Stimulated activated CD8-positive, alpha-beta memory T cell treated with anti-CD3 and anti-CD28 coated beads, Interleukin-15, amount 100 ng/mL, for 1 hour (primary cell): ENCODE measurements around the gene MIDN.

ENCODE experiments used
- DNase-seq: peaks from one replicate; pipeline ENCODE4 v3.0.0-alpha.2; 2020; ENCODE audit warnings: low read depth

The MIDN gene

DNA sequence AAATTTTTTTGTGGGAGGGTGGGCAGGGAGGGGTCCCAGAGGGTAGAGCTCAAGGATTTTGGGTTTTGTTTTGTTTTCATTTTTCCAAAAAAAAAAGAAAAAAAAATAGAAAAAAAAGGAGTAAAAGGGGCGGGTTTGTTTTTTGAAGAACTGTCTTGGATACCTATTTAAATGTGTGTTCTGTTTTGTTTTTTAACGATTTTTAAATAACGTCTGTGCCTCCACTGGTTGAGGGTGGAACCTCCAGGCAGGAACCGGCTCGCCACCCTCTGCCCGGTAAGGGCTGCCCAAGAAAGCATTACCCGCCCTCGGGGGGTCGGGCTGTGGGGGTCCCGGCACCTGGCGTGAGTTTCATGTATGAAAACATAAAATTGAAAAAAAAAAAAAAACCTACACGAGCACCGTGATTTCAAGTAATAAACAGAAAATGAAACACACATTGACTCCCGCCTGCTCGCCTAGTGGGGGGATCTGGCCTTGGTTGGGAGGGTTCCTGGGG lies 10.4 kb downstream of the MIDN start:
- no peak for DNase-seq

DNA sequence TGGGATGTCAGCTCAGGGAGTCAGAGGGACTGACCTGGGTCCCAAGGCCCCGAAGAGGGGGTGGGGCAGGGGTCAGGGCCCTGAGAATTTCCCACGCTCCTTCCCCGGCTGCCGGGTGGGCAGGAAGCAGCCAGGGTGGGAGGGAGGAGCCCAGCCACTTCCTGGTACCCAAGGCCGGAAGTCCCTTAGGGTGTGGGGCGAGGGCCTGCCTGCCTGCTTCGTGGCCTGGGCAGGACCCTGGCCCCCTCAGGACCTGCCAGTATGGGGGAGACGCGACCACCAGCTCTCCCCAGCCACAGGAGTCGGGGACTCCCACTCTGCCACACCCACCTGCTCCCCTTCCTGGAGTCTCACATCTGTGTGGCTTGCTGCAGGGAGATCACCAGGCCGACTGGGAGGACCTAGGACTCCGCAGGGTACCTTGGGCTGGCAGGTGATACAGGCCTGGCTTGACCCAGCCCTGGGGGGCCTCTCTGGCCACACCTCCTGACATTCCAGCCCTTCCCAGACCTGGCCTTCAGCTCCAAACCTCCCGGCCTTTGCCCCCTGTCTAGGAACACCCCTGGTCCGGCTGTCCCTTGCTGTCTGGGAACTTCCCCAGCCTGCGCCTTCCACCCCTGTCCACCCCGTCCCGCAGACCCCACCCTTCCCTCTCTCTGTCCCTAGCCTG lies 11.0 kb downstream of the MIDN start:
- DNase-seq, result no peak

- no peak for DNase-seq
Measured at GRCh38 chr19:1259876-1260748, 11.7 kb downstream of the MIDN start.

GRCh38 chr19:1260749-1261537 lies 12.6 kb downstream of the MIDN start:
- peak; percentile 90 for DNase-seq

GRCh38 chr19:1261538-1261797 lies 13.1 kb downstream of the MIDN start:
- no peak for DNase-seq

DNA sequence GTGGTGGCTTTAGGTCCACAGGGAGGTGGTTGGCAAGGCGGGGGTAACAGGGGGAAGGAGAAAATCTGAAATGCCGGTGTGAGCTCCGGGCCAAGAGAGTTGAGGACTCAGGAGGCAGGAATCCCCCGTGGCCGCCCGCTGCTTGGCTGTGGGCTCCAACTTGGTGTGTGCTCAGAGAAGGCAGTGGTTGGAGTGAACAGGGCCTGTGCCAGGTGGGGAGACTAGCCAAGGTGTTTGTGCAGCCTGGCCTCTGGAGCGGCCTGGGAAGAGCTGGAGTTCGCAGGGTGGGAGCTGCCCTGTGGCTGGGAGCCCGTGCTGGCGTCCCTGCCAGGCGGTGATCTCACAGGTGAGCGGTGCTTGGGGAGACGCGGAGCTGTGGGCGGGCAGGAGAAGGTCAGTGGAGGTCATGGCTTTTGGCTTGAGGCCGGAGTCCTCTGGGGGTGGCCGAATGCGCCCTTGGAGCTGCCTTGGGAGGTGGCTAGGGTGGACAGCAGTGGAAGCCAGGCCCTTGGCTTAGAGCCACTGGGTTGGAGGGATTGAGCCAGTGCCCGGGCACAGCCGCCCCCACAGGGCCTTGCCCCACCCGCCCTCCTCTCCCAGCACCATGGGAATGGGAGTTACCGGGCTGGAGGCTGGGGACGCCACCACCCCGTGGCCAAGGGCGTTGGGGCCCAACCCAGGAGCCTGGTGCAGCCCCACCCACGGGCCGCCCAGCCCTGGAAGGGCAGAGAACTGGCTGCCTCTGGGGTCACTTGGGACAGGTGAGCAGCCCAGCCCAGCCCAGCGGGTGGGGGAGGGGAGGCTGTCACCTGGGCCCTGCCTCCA lies 13.6 kb downstream of the MIDN start:
- DNase-seq, result no peak

DNA sequence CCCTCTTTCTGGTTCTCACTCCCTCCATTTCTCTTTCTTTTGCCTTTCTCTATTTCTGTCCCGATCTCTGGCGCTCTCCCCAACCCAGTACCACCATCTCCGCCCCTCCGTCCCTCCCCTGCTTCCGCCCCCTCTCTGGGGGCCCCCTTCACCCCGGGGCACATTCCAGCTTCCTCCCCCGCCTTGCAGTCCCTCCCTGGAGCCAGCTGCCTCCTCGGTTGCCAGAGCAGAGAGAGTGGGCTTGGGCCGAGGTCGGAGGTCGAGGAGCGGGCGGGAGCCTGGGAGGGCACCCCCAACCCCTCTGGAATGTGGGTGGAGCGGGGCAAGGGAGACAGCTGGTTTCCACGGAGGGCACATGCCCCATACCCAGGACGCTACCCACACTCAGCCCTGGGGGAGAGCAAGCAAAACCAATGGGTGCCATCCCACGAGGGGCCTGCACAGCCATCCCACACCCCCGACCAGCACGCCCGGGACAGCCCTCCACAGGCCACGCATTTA lies 14.3 kb downstream of the MIDN start:
- DNase-seq, result no peak

- DNase-seq, result no peak
Measured at GRCh38 chr19:1263188-1263587, 14.8 kb downstream of the MIDN start.

- DNase-seq, result no peak
Measured at GRCh38 chr19:1264801-1265614, 16.6 kb downstream of the MIDN start.

DNA sequence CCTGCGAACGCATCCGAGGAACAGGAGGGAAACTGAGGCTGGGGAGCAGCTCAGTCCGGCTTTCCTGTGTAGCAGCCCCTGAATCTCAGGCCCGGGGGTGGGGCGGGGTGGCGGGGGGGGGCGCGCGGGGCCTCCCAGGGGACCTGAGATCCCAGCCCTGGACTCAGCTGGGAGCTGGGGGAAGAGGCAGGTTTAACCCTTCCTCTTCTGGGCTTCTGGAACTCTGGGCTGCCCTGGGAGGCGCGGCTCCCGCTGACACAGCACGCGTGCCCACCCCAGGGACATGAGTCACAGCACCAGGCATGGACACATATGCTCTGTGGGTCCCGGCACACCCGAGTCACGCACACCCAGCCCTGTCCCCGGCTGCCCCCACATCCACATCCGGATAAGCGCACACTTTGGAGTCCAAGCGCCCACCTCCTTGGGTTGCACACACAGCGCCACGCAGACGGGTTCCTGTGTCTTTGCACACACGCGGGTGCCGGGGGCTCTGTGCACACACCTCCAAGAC lies 17.3 kb downstream of the MIDN start:
- no peak for DNase-seq

DNA sequence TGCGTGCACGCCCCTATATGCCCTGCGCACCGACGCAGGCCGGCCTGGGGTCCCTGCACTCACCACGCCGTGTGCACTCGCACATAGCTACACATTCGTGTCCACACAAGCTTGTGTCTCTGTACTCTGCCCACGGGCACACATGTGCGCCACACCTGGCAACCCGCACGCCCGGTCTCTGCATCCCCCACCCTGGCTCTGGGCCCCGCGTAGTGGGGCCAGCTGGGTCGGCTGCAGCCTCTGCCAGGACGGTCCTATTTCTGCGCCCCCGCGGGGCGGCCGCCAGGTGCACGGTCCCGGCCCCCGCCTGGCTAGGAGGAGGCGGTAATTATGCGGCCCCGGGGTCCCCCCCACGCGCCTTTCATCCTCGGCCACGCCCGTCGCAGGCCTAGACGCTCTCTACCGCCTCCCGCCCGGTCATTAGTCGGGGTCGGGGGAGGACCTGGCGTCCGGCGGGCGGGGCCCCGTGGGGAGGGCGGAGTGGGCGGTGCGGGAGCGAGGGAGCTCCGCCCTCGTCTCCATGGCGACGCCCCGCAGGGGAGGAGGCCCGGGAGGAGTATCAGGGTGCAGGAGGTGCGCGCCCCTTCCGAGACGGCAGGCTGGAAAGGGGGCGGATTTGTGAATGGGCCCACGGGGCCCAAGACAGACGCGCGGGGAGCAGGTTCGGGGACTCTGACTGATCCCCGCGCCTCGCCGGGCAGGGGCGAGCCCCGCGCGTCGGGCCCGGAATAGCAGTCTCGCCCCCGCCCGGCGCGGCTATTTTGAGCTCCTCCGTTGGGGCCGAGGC lies 17.9 kb downstream of the MIDN start:
- peak; percentile 65 for DNase-seq

DNA sequence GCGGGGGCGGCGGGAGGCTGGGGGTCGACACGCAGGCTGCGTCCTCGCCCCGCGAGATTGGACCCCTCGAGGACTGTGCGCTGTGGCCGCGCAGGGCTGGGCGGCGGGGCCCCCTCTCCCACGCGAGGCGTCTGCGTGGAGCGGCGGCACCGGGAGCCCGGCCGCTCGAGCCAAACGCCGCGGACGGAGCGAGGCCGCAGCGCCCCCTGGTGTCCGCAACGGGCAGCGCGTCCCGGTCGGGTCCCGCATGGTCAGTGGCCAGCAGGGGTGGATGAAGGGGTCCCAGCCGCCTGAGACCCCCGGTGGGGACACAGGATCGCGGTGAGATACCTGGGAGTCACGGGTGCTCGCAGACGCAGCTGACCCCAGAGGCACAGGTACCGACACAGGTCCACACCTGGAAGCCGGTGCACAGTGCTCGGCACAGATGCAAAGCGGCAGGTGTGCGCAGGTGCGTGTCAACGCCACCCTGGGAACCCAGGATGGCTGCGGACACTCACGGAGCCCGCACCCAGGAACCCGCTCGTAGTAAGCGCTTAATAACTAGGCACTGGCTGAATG lies 18.6 kb downstream of the MIDN start:
- peak; percentile 39 for DNase-seq

GRCh38 chr19:1267477-1268225 lies 19.3 kb downstream of the MIDN start:
- no peak for DNase-seq

GRCh38 chr19:1268226-1269064 lies 20.1 kb downstream of the MIDN start:
- no peak for DNase-seq

DNA sequence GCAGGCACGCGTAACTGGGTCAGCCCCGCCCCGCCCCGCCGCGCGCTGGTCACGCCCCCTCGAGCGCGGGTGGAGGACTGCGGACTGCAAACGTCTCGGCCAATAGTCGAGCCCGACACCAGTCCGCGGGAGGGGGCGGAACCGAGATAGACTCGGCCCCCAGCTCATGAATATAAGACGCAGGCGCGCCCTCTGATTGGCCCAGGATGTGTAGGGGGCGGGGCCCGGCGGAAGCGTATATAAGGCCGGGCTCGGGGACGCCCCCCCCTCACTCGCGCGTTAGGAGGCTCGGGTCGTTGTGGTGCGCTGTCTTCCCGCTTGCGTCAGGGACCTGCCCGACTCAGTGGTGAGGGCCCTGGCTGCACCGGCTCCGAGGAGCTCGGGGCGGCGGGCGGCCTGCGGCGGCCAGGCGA lies 20.7 kb downstream of the MIDN start, which contains the start of gene CIRBP:
CIRBP (plus strand) TSS at position 268 of the 413 bp plus-strand sequence. CDS start 1,602 bp downstream, outside the sequence.
- DNase-seq, result peak; percentile 98

DNA sequence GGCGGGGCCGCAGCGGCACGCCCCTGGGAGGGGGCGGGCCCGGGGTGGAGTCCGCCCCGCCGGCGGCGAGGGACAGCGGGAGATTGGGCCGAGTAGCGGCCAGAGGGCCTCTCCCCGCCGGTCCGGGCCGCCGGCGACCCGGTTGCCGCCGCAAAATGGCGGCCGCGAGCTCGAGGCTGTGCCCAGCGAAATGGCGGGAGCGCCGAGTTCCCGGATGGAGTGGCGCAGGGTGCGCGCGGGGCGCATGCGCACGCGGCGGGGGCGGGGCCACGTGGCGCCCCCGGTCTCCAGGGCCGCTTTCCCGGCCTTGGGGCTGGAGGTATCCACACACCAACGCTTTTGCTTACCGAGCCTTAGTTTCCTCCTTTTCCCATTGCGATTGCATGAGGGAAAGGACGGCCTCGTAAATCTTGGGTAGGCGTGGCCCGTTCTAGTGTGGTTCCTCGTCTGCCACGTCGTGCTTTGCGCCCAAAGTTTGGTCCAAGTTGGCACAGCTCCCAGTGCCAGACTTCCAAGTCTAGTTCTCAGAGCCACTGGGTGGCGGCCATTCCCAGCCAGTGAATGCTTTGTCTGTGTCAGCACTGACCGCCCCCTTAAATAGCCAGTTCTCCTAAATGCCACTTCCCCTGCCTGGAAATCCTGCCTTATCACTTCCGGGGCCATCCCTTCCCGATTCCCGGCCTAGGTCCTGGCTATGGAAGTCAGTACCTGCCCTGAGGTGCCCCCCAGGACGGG lies 21.3 kb downstream of the MIDN start:
- DNase-seq, result peak; percentile 65
